BLaER1 treated with 17β-estradiol and CSF1 and Interleukin-3, amounts not matched to agents 10 nM and 100 nM (cell line): ENCODE data around the gene TMEM17.
"Not testable (repeated sequence)": the region's sequence is repeated elsewhere in the genome, so short reads cannot be mapped to it uniquely, and the experiment has no call there.

ENCODE experiments used
- H3K27ac ChIP-seq, 11 experiments: shearing (Covaris generic); formaldehyde crosslinking; 2 replicates each; pipeline ENCODE4 v1.8.1; 2022
- H3K27me3 ChIP-seq, 11 experiments: shearing (Covaris generic); formaldehyde crosslinking; 2 replicates each; pipeline ENCODE4 v1.8.1; 2022
- H3K36me3 ChIP-seq, 11 experiments: shearing (Covaris generic); formaldehyde crosslinking; 2 replicates each; pipeline ENCODE4 v1.8.1; 2022
- H3K4me1 ChIP-seq, 10 experiments: shearing (Covaris generic); formaldehyde crosslinking; 2 replicates each; pipeline ENCODE4 v1.8.1; 2022
- H3K4me2 ChIP-seq, 11 experiments: shearing (Covaris generic); formaldehyde crosslinking; 2 replicates each; pipeline ENCODE4 v1.8.1; 2022
- H3K4me3 ChIP-seq, 10 experiments: shearing (Covaris generic); formaldehyde crosslinking; 2 replicates each; pipeline ENCODE4 v1.8.1; 2022
- H3K9ac ChIP-seq, 11 experiments: shearing (Covaris generic); formaldehyde crosslinking; 2 replicates each; pipeline ENCODE4 v1.8.1; 2022
- H3K9me3 ChIP-seq, 11 experiments: shearing (Covaris generic); formaldehyde crosslinking; replicated peaks in 1 of 11; 2 replicates each; pipeline ENCODE4 v1.8.1; 2022
- H4K20me1 ChIP-seq, 11 experiments: shearing (Covaris generic); formaldehyde crosslinking; 2 replicates each; pipeline ENCODE4 v1.8.1; 2022
- Cebpa-rat ChIP-seq, 11 experiments: shearing (Covaris generic); IDR thresholded peaks; 2 replicates each; pipeline ENCODE4 v1.8.1; 2022

Gene TMEM17

DNA sequence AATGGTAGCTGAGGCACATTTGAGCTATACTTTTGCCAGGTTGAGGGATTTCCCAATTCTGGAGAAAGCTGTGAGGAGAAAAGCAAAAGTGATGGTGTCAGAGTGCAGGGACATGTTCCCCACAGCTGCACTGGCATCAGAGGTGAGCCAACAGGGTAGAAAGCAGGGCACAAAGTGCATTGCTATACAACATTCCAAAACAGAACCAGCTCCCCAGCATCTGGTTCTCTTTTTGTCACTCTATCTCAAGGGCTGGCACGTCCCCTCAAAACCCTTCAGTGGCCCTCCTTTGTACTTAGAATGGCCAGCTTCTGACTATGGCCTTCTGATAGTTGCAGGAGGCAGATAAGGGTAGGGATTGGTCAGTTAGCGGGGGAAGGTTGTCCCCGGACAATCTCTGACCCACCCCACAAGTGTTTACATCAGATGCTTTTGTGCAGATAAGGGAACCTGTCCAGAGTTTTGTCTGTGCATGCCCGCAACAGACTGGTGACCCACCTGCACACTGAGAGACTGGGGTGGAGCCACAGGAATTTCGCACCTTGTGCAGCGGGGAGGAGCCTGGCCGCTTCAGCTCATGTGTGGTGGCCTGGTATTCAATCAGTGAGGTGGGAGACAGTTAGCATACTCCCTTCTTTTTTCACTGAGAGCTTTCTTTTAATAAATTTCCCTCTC lies 31.0 kb upstream of the TMEM17 start:
- Histone ChIP-seq H3K4me3 (no peak overlapping the region), H3K4me1 (no peaks in the 10 kb centered on the region), H3K36me3 (no peaks in the 10 kb centered on the region), H4K20me1 (no peaks in the 10 kb centered on the region), H3K4me2 (no peak overlapping the region), H3K9ac (no peak overlapping the region), H3K9me3 (peaks cover 18 to 32% (median 28%) of the 10 kb centered on the region in 11 experiments), H3K27me3 (no peaks in the 10 kb centered on the region), H3K27ac (no peak overlapping the region)
- TF ChIP-seq Cebpa-rat (IDR thresholded peaks at IDR 0.05), result no peak

DNA sequence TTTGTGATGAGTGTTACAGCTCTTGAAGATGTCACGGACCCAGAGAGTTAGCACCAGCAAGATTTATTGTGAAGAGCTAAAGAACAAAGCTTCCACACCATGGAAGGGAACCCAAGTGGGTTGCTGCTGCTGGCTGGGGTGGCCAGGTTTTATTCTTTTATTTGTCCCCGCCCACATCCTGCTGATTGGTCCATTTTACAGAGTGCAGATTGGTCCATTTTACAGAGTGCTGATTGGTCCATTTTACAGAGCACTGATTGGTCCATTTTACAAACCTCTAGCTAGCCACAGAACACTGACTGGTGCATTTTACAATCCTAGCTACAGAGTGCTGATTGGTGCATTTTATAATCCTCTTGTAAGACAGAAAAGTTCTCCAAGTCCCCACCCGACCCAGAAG lies 29.5 kb upstream of the TMEM17 start:
- not testable (repeated sequence) for H4K20me1 ChIP-seq, H3K9ac ChIP-seq, H3K4me1 ChIP-seq, H3K36me3 ChIP-seq, H3K27me3 ChIP-seq, H3K4me2 ChIP-seq, H3K27ac ChIP-seq, H3K4me3 ChIP-seq
- peaks cover 18 to 32% (median 28%) of the 10 kb centered on the region in 11 experiments for H3K9me3 ChIP-seq

DNA sequence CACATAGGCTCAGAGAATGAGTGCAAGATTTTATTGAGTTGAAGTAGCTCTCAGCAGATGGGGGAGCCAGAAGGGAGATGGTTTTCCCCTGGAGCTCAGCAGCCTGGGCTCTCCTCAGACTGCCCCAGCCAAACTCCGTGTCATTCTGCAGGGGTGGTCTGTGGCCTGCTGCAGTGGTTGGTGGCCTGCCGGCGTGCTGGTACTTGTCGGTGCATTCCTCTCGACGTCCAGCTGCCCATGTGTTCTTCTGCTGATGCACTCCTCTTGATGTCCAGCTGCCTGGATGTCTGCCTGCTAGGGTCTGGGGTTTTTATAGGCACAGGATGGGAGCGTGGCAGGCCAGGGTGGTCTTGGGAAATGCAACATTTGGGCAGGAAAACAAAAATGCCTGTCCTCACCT lies 25.6 kb upstream of the TMEM17 start:
- Histone ChIP-seq H3K36me3 (no peaks in the 10 kb centered on the region), H3K9me3 (peaks cover 18 to 32% (median 28%) of the 10 kb centered on the region in 11 experiments), H3K9ac (no peak overlapping the region), H3K4me2 (no peak overlapping the region), H3K27me3 (no peaks in the 10 kb centered on the region), H3K4me1 (no peaks in the 10 kb centered on the region), H3K27ac (no peak overlapping the region), H3K4me3 (no peak overlapping the region), H4K20me1 (no peaks in the 10 kb centered on the region)
- no peak for TF ChIP-seq Cebpa-rat (IDR thresholded peaks at IDR 0.05)

DNA sequence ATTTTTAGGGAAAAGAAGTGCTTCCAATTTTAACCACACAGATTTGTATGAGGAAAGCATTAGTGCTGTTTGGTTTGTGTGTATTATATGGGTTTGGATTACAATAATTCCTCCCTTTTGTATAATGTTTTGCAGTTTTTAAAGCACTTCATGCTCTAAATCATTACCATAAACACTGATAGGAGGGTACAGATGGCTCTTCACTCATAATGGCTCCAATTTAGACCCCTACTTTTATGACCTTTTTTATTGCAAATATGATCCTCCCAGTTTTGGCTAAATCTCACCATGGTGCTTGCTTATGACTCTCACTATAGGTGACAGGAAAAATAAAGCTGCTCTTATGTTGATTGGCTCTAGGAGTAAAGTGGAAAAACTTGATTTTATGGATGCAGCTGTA lies 23.8 kb upstream of the TMEM17 start:
- no peaks in the 10 kb centered on the region for H3K36me3 ChIP-seq
- no peak overlapping the region for H3K4me3 ChIP-seq
- H3K9ac ChIP-seq, result no peak overlapping the region
- H3K4me1 ChIP-seq, result no peaks in the 10 kb centered on the region
- H3K27ac ChIP-seq, result no peak overlapping the region
- no peak overlapping the region for H3K4me2 ChIP-seq
- no peaks in the 10 kb centered on the region for H4K20me1 ChIP-seq
- H3K27me3 ChIP-seq, result no peaks in the 10 kb centered on the region
- peaks cover 11 to 18% (median 15%) of the 10 kb centered on the region in 11 experiments for H3K9me3 ChIP-seq
- TF ChIP-seq Cebpa-rat (IDR thresholded peaks at IDR 0.05), result no peak

DNA sequence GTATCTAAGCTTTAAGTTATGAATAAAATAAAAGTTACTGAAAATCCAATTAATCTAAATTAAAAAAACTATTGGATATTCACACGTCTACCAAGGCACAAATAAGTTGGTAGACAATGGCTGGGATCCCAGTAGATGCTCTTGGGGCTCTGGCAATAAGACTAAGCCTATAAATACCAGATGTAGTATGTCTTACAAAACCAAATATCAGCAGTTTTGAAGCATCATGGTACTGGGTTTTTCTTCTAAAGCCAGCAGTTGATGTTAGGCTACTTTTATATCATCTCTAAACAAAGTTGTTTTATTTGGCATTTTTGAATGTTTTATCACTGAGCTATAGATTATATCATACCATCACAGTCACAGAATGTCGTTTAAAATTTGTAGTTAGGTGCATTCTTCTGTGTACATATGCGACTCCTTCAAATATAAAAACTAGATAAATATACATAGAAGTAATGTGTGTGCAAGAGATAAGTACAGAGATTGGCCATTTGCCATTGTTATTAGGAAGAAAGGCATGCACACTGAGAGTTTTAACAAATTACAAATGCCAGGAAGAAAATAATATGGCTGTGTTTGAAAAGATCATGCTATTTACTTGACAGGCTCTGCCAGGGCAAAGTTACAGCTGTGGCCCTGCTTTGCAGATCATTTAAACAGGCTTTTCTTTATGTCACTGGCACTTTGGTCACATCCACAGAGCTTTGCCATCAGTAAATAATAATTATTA lies 21.6 kb upstream of the TMEM17 start:
- peaks cover 0 to 9% (median 0%) of the 10 kb centered on the region in 11 experiments; a peak in 2 of 22 replicates for H3K9me3 ChIP-seq
- H3K27ac ChIP-seq, result no peak overlapping the region
- no peaks in the 10 kb centered on the region for H3K27me3 ChIP-seq
- no peak overlapping the region for H3K4me2 ChIP-seq
- no peaks in the 10 kb centered on the region for H3K36me3 ChIP-seq
- H3K4me1 ChIP-seq, result no peaks in the 10 kb centered on the region
- H3K4me3 ChIP-seq, result no peak overlapping the region
- H4K20me1 ChIP-seq, result no peaks in the 10 kb centered on the region
- no peak for TF ChIP-seq Cebpa-rat (IDR thresholded peaks at IDR 0.05)
- no peak overlapping the region for H3K9ac ChIP-seq

DNA sequence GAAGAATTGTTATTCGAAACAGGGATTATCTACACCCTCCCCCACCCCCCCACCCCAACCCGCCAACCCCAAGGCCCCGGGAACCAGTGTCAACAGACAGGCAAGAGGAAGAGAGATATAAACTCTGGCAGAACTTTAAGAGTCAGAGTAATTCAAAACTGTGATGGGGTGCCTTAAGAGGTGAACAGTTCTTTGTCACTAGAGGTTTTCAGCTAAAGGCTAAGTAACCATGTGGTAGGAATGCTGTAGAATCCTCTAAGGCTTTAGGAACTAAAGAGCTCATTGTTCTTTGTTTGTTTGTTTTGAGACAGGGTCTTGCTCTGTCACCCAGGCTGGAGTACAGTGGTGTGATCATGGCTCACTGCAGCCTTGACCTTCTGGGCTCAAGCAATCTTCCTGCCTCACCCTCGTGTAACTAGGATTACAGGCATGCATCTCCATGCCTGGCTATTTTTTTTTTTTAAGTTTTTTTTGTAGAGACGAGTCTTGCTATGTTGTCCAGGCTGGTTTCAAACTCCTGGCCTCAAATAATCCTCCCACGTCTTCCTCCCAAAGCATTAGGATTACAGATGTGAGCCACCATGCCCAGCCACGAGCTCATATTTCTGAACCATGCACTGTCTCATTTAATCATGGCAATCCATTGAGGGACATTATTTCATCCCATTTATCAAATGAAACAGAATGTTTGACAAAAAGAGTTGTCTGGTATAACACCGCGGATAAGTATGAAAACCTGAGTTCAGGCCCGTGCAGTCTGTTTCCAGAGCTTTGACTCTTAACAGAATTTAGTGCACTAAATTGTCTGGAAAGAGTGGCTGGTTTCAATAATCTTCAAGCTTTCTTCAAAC lies 20.8 kb upstream of the TMEM17 start:
- H3K9me3 ChIP-seq, result peaks cover 0 to 10% (median 0%) of the 10 kb centered on the region in 11 experiments; a peak in 6 of 22 replicates
- H3K27me3 ChIP-seq, result no peaks in the 10 kb centered on the region
- H3K36me3 ChIP-seq, result no peaks in the 10 kb centered on the region
- TF ChIP-seq Cebpa-rat (IDR thresholded peaks at IDR 0.05), result no peak
- H3K4me2 ChIP-seq, result no peak overlapping the region
- no peak overlapping the region for H3K27ac ChIP-seq
- H3K9ac ChIP-seq, result no peak overlapping the region
- no peak overlapping the region for H3K4me3 ChIP-seq
- no peaks in the 10 kb centered on the region for H3K4me1 ChIP-seq
- no peaks in the 10 kb centered on the region for H4K20me1 ChIP-seq

DNA sequence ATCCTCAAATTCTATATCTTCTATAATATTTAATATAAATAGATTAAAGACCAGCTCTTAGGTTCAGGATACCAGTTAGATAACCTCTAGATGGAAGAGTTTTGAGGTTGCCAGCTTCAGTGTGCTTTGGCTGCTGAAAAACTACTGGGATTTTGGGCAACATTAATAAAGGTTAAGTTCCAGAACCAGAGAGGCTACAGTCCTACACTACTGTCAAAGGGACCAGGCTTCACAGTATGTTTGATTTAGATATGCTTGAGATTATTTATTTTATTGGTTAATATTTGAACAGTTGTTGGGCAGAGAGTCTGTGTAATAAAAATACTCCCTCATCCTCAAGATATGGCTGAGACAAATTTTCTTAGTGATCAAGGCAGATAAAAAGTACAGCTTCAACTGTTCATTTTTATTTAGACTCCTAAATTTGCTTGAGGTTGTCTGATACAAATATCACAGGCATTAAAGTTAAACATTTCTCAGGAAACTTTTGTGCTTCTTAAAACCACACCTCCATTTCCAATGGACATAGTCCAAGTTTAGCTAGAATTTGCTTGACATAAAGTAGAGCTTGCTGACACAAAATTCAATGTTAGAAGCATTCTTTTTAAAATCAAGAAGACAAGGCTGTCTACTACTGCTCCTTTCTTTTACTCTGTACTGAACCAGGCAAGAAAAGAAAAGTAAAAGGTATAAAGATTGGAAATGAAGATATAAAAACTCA lies 19.7 kb upstream of the TMEM17 start:
- Histone ChIP-seq H3K4me3 (no peak overlapping the region), H3K27me3 (no peaks in the 10 kb centered on the region), H4K20me1 (no peaks in the 10 kb centered on the region), H3K36me3 (no peaks in the 10 kb centered on the region), H3K9me3 (peaks cover 0 to 20% (median 6%) of the 10 kb centered on the region in 11 experiments; a peak in 11 of 22 replicates), H3K4me1 (no peaks in the 10 kb centered on the region), H3K9ac (no peak overlapping the region), H3K4me2 (no peak overlapping the region), H3K27ac (no peak overlapping the region)
- no peak for TF ChIP-seq Cebpa-rat (IDR thresholded peaks at IDR 0.05)

DNA sequence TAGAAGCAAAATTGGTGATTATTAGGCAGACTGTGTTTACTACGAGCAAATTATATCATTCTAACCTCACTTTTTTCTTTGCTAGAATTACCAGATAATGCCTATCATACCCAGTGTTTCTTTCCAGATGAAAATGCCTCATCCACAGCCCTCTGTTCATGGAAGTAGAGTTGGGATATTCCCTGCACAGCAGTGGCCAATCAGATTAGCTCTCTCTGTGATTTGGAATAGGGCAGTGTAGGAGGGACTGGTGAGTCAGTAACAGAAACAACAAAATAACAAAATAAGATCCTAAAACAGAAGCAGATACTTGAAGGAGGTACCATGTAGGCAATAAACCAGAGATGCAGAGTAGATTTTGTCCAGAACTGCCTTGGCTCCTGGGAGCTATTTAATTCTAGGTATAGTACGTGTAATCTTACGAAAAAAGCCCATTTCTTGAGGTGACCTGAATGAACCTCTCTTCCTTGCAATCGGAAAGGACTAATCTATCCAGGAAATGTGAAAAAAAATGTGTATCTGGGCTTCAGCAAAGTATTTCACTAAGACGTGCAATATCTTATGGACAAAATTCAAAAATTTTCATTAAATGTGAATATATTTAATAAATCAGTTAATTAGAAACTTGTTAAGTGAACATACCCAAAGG lies 18.4 kb upstream of the TMEM17 start:
- Histone ChIP-seq H3K9me3 (peaks cover 0 to 20% (median 6%) of the 10 kb centered on the region in 11 experiments; a peak in 11 of 22 replicates), H3K4me3 (no peak overlapping the region), H3K36me3 (no peaks in the 10 kb centered on the region), H3K4me2 (no peak overlapping the region), H3K27ac (no peak overlapping the region), H3K4me1 (no peaks in the 10 kb centered on the region), H3K9ac (no peak overlapping the region), H3K27me3 (no peaks in the 10 kb centered on the region), H4K20me1 (no peaks in the 10 kb centered on the region)
- TF ChIP-seq Cebpa-rat (IDR thresholded peaks at IDR 0.05), result no peak

DNA sequence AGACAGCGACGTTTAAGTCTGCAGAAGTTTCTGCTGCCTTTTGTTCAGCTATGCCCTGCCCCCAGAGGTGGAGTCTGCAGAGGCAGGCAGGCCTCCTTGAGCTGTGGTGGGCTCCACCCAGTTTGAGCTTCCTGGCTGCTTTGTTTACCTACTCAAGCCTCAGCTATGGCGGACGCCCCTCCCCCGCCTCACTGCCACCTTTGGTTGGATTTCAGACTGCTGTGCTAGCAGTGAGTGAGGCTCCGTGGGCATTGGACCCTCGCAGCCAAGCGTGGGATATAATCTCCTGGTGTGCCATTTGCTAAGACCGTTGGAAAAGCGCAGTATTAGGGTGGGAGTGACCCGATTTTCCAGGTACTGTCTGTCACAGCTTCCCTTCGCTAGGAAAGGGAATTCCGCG lies 15.1 kb upstream of the TMEM17 start:
- not testable (repeated sequence) for H3K9ac ChIP-seq, H3K4me3 ChIP-seq, H3K4me2 ChIP-seq, H3K36me3 ChIP-seq, H4K20me1 ChIP-seq, H3K4me1 ChIP-seq, H3K27ac ChIP-seq, H3K27me3 ChIP-seq
- H3K9me3 ChIP-seq, result peaks cover 0 to 20% (median 11%) of the 10 kb centered on the region in 11 experiments; a peak in 11 of 22 replicates
